ENCODE measurements around the gene PRDM4. TPM values are rescaled to one million over a fixed set of nuclear protein-coding genes. Genes with fewer than 3 reads are reported as not detected.
A peak's percentile ranks its signal among the peaks of the same experiment; 100 is the strongest.

The PRDM4 gene, protein sequence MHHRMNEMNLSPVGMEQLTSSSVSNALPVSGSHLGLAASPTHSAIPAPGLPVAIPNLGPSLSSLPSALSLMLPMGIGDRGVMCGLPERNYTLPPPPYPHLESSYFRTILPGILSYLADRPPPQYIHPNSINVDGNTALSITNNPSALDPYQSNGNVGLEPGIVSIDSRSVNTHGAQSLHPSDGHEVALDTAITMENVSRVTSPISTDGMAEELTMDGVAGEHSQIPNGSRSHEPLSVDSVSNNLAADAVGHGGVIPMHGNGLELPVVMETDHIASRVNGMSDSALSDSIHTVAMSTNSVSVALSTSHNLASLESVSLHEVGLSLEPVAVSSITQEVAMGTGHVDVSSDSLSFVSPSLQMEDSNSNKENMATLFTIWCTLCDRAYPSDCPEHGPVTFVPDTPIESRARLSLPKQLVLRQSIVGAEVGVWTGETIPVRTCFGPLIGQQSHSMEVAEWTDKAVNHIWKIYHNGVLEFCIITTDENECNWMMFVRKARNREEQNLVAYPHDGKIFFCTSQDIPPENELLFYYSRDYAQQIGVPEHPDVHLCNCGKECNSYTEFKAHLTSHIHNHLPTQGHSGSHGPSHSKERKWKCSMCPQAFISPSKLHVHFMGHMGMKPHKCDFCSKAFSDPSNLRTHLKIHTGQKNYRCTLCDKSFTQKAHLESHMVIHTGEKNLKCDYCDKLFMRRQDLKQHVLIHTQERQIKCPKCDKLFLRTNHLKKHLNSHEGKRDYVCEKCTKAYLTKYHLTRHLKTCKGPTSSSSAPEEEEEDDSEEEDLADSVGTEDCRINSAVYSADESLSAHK
- 30.1 TPM for total RNA-seq (ENCODE audit: unreplicated experiment)
- long read RNA-seq, partial matches to known transcripts = 1 of 3 reads
- long read RNA-seq, other reads (novel, unspliced or antisense) = 2 of 3 reads

GRCh38 chr12:107760809-107761501 lies at the start of gene PRDM4:
PRDM4 (minus strand) TSS chr12:107761137; CDS start chr12:107760515, 622 bp downstream.
- no peak for TF ChIP-seq CTCF (IDR thresholded peaks at IDR 0.05; ENCODE audit: partially characterized antibody, unreplicated experiment)
- peak; percentile 97 for DNase-seq
- Mint-ChIP-seq H3K27ac (ENCODE audit: unreplicated experiment) (peak within 1 kb of the TSS; percentile 88), H3K9me3 (ENCODE audit: unreplicated experiment) (peaks cover 5% of the 10 kb centered on the region), H3K4me3 (ENCODE audit: unreplicated experiment) (peak within 1 kb of the TSS; percentile 92), H3K36me3 (ENCODE audit: unreplicated experiment) (no peaks in the 10 kb centered on the region), H3K4me1 (ENCODE audit: low read depth, unreplicated experiment) (peaks cover 9% of the 10 kb centered on the region), H3K27me3 (ENCODE audit: unreplicated experiment) (no peaks in the 10 kb centered on the region)

DNA sequence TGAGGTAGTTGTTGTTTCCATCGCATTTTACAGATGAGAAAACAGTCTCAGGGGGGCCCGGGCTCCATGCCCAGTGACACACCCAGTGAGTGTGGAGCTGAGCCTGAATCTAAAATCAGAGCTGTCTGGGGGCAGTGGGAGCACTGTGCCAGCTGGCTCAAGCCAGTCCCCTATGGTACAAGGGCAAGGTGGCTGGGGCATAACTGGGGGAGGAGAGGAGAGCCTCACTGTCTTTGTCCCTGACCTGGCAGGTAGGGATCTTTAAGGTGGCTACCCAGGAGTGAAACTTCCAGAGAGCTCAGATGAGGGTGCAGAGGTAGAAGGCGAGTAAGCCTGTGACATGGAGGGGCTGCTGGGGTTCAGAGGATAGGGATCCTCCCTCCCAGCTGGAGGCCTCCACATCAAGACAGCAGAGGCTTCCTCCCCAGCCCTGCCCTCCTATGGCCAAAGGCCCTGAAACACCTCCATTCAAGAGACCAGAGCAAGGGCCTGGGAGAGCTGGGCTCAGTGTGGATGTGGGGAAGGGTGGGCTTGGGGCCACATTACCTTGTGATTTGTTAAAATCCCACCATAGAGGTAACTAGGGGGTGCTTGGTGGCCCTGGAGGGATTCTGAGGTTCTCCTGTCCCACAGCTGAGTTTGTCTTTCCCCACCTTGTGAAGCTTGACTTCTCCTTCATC lies 46.7 kb upstream of the PRDM4 start:
- DNase-seq = no peak
- H3K36me3 Mint-ChIP-seq (ENCODE audit: unreplicated experiment) = no peaks in the 10 kb centered on the region
- H3K4me3 Mint-ChIP-seq (ENCODE audit: unreplicated experiment) = no peak overlapping the region
- no peaks in the 10 kb centered on the region for H3K4me1 Mint-ChIP-seq (ENCODE audit: low read depth, unreplicated experiment)
- H3K9me3 Mint-ChIP-seq (ENCODE audit: unreplicated experiment) = peaks cover 4% of the 10 kb centered on the region
- TF ChIP-seq CTCF (IDR thresholded peaks at IDR 0.05; ENCODE audit: partially characterized antibody, unreplicated experiment) = no peak
- H3K27me3 Mint-ChIP-seq (ENCODE audit: unreplicated experiment) = peaks cover 4% of the 10 kb centered on the region
- H3K27ac Mint-ChIP-seq (ENCODE audit: unreplicated experiment) = no peak overlapping the region

DNA sequence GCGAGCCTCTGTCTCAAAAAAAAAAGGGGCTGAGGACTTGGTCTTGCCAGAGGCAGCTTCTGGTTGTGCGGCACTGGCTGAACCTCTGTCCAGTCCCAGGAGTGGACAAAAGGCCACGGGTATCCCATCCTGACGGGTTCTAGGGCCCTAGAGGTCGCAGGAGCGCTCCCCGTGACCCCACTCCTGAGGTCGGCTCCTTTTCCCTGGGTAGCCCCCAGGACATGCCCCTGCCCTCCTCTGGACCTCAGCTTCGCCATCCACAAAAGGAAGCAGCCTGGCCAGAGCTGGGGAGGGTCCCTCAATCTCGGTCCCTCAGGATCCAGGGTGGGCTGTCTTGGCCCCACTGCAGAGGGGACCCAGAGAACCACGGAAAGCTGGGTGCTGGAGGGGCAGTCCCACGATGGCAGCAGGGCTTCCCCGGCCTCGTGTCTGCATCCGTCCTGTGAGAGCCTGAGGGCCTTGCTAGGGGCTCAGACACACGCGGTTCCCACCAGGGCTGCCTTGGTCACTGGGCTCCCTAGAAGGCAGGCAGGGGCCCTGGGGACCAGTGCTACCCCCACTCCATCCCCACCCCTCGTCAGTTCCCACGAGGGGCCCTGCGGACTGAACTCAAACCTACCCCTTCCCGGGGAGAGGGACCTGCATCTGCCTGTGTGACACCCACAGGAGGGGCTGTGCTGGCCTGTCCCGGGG lies 44.7 kb upstream of the PRDM4 start:
- no peaks in the 10 kb centered on the region for H3K36me3 Mint-ChIP-seq (ENCODE audit: unreplicated experiment)
- H3K27me3 Mint-ChIP-seq (ENCODE audit: unreplicated experiment) = peaks cover 4% of the 10 kb centered on the region
- no peak overlapping the region for H3K27ac Mint-ChIP-seq (ENCODE audit: unreplicated experiment)
- H3K9me3 Mint-ChIP-seq (ENCODE audit: unreplicated experiment) = peaks cover 4% of the 10 kb centered on the region
- DNase-seq = no peak
- no peak overlapping the region for H3K4me3 Mint-ChIP-seq (ENCODE audit: unreplicated experiment)
- TF ChIP-seq CTCF (IDR thresholded peaks at IDR 0.05; ENCODE audit: partially characterized antibody, unreplicated experiment) = no peak
- no peaks in the 10 kb centered on the region for H3K4me1 Mint-ChIP-seq (ENCODE audit: low read depth, unreplicated experiment)

DNA sequence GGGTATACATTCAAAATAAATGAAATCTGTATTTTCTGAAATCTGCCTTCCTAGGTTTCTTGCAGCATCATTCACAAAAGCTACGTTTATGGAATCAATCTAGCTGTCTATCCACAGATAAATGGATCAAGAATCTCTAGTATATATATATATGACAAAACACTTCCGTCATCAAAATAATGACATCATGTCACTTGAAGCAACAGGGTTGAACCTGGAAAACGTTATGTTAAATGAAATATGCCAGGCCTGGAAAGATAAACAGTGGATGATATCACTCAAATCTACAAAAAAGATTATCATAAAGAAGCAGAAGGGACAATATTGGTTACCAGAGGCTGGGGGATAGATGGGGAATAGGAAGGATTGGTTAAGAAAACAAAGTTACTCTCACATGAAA lies 42.2 kb upstream of the PRDM4 start:
- no peak for TF ChIP-seq CTCF (IDR thresholded peaks at IDR 0.05; ENCODE audit: partially characterized antibody, unreplicated experiment)
- peaks cover 4% of the 10 kb centered on the region for H3K9me3 Mint-ChIP-seq (ENCODE audit: unreplicated experiment)
- no peak overlapping the region for H3K4me3 Mint-ChIP-seq (ENCODE audit: unreplicated experiment)
- no peaks in the 10 kb centered on the region for H3K4me1 Mint-ChIP-seq (ENCODE audit: low read depth, unreplicated experiment)
- peaks cover 2% of the 10 kb centered on the region for H3K27me3 Mint-ChIP-seq (ENCODE audit: unreplicated experiment)
- no peak overlapping the region for H3K27ac Mint-ChIP-seq (ENCODE audit: unreplicated experiment)
- H3K36me3 Mint-ChIP-seq (ENCODE audit: unreplicated experiment) = no peaks in the 10 kb centered on the region
- no peak for DNase-seq

Measured in glutamatergic neuron (in vitro differentiated cells).